Endometrium (tissue), 2 donors: ENCODE measurements around the gene MARK3.
"Not testable (repeated sequence)": the region's sequence is repeated elsewhere in the genome, so short reads cannot be mapped to it uniquely, and the experiment has no call there.

Experiments
- FAIRE-seq: peaks from 2 replicates; lab custom pipeline; 2012; peaks lifted over from hg19 to GRCh38; lab: Jason Lieb, UNC
- donor health status: control.
- donor health status: control.

The MARK3 gene

GRCh38 chr14:103492156-103492925 is 107.1 kb downstream of the MARK3 start:
- no peak for FAIRE-seq

GRCh38 chr14:103495854-103496253 is 110.6 kb downstream of the MARK3 start:
- no peak for FAIRE-seq

- no peak for FAIRE-seq
Observed at GRCh38 chr14:103496776-103497175, 111.6 kb downstream of the MARK3 start.

GRCh38 chr14:103499709-103500108 is 114.5 kb downstream of the MARK3 start:
- FAIRE-seq: no peak

- FAIRE-seq: no peak
Observed at GRCh38 chr14:103500148-103500990, 115.2 kb downstream of the MARK3 start.

GRCh38 chr14:103501041-103501870 is 116.0 kb downstream of the MARK3 start:
- FAIRE-seq: no peak

GRCh38 chr14:103501921-103502669 is 116.9 kb downstream of the MARK3 start:
- FAIRE-seq: no peak

GRCh38 chr14:103502877-103503276 is 117.7 kb downstream of the MARK3 start:
- no peak for FAIRE-seq

GRCh38 chr14:103503296-103503695 is 118.1 kb downstream of the MARK3 start:
- no peak for FAIRE-seq

GRCh38 chr14:103504991-103505565 is 119.9 kb downstream of the MARK3 start:
- FAIRE-seq: no peak

- FAIRE-seq: no peak
Observed at GRCh38 chr14:103507751-103508150, 122.5 kb downstream of the MARK3 start.

- no peak for FAIRE-seq
Observed at GRCh38 chr14:103508521-103509329, 123.5 kb downstream of the MARK3 start.

- FAIRE-seq: no peak
Observed at GRCh38 chr14:103509864-103510723, 124.9 kb downstream of the MARK3 start.

- FAIRE-seq: no peak
Observed at GRCh38 chr14:103510724-103511693, 125.8 kb downstream of the MARK3 start.

GRCh38 chr14:103512180-103512579 is 127.0 kb downstream of the MARK3 start:
- FAIRE-seq: not testable (repeated sequence)

GRCh38 chr14:103512701-103513611 is 127.7 kb downstream of the MARK3 start:
- FAIRE-seq: no peak
